ENCODE data around the gene PRSS48. TPM values are rescaled to one million over a fixed set of nuclear protein-coding genes. Genes with fewer than 3 reads are reported as not detected.

PRSS48 gene
- total RNA-seq, 1 donor from 2014 or later, result not detected

- Histone ChIP-seq H3K9me3 (no peaks in the 10 kb centered on the region), H3K27ac (no peak overlapping the region), H3K4me1 (no peaks in the 10 kb centered on the region), H3K36me3 (no peaks in the 10 kb centered on the region), H3K27me3 (no peaks in the 10 kb centered on the region), H3K4me3 (no peak overlapping the region)
- intact Hi-C loops (cut with DNase I), result no loop called here
- TF ChIP-seq CTCF (IDR thresholded peaks at IDR 0.05), result no peak
- ATAC-seq, result no peak
- no peak for DNase-seq
Observed at GRCh38 chr4:151256134-151256533, 20.8 kb upstream of the PRSS48 start.

GRCh38 chr4:151257704-151258103 lies 19.3 kb upstream of the PRSS48 start:
- intact Hi-C loops (cut with DNase I), result no loop called here
- ATAC-seq (no peak), DNase-seq (no peak)
- no peaks in the 10 kb centered on the region for H3K27me3 ChIP-seq
- no peaks in the 10 kb centered on the region for H3K9me3 ChIP-seq
- no peaks in the 10 kb centered on the region for H3K4me1 ChIP-seq
- H3K27ac ChIP-seq, result no peak overlapping the region
- H3K4me3 ChIP-seq, result no peak overlapping the region
- no peak for TF ChIP-seq CTCF (IDR thresholded peaks at IDR 0.05)
- H3K36me3 ChIP-seq, result no peaks in the 10 kb centered on the region

GRCh38 chr4:151259752-151260151 lies 17.2 kb upstream of the PRSS48 start:
- Histone ChIP-seq H3K4me1 (no peaks in the 10 kb centered on the region), H3K27me3 (no peaks in the 10 kb centered on the region), H3K36me3 (no peaks in the 10 kb centered on the region), H3K9me3 (no peaks in the 10 kb centered on the region), H3K4me3 (no peak overlapping the region), H3K27ac (no peak overlapping the region)
- DNase-seq (no peak), ATAC-seq (no peak)
- TF ChIP-seq CTCF (IDR thresholded peaks at IDR 0.05), result no peak
- intact Hi-C loops (cut with DNase I), result no loop called here

GRCh38 chr4:151260526-151260925 lies 16.4 kb upstream of the PRSS48 start:
- H3K27me3 ChIP-seq, result no peaks in the 10 kb centered on the region
- H3K9me3 ChIP-seq, result no peaks in the 10 kb centered on the region
- no peak for ATAC-seq
- H3K4me3 ChIP-seq, result no peak overlapping the region
- H3K27ac ChIP-seq, result no peak overlapping the region
- no peaks in the 10 kb centered on the region for H3K36me3 ChIP-seq
- no peak for DNase-seq
- H3K4me1 ChIP-seq, result no peaks in the 10 kb centered on the region
- intact Hi-C loops (cut with DNase I), result no loop called here
- TF ChIP-seq CTCF (IDR thresholded peaks at IDR 0.05), result no peak

GRCh38 chr4:151263455-151263854 lies 13.5 kb upstream of the PRSS48 start:
- no peaks in the 10 kb centered on the region for H3K4me1 ChIP-seq
- H3K4me3 ChIP-seq, result no peak overlapping the region
- intact Hi-C loops (cut with DNase I), result no loop called here
- ATAC-seq, result no peak
- no peak for TF ChIP-seq CTCF (IDR thresholded peaks at IDR 0.05)
- H3K27ac ChIP-seq, result no peak overlapping the region
- no peaks in the 10 kb centered on the region for H3K36me3 ChIP-seq
- DNase-seq, result no peak
- no peaks in the 10 kb centered on the region for H3K27me3 ChIP-seq
- no peaks in the 10 kb centered on the region for H3K9me3 ChIP-seq

GRCh38 chr4:151266497-151266896 lies 10.5 kb upstream of the PRSS48 start:
- DNase-seq (no peak), ATAC-seq (no peak)
- H3K27me3 ChIP-seq, result no peaks in the 10 kb centered on the region
- intact Hi-C loops (cut with DNase I), result no loop called here
- no peak for TF ChIP-seq CTCF (IDR thresholded peaks at IDR 0.05)
- H3K27ac ChIP-seq, result no peak overlapping the region
- no peaks in the 10 kb centered on the region for H3K4me1 ChIP-seq
- H3K4me3 ChIP-seq, result no peak overlapping the region
- no peaks in the 10 kb centered on the region for H3K9me3 ChIP-seq
- H3K36me3 ChIP-seq, result no peaks in the 10 kb centered on the region

Measured in upper lobe of right lung (tissue), 1 donor.